WTC11 (cell line): ENCODE data around the gene LTF.

Experiments
- ZNF232 ChIP-seq: sonication (generic); formaldehyde crosslinking; IDR thresholded peaks from 2 replicates; pipeline ENCODE4 v1.8.0; 2022; ENCODE audit warnings: mild to moderate bottlenecking, missing genetic modification reagents
- TF ChIP-seq, protein P1 (sequence below): sonication (generic); formaldehyde crosslinking; IDR thresholded peaks from 2 replicates; pipeline ENCODE4 v1.8.1; 2023; ENCODE audit warnings: mild to moderate bottlenecking, moderate library complexity, missing genetic modification reagents

DNA sequence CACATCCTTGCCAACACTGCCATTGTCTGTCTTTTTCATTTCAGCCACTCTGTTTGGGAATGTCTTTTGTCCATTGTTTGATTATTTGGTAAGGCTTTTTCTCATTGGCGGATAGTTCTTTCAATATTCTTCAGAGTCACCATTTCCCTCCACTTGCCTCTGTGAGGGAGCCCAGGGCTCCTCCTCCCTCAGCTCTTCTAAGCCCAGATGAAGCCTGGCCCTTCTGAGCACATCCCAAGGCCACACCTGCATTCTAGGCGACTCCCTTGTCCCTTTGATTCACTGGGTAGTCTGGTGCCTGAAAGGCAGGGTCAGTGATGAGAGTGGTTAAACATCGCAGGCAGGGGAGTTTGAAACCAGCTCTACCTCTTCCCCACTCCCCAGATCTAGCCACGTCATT lies 12.4 kb upstream of the LTF start:
- no peak for TF ChIP-seq ZNF232 (CRISPR knock-in tag)
- TF ChIP-seq, protein P1, sequence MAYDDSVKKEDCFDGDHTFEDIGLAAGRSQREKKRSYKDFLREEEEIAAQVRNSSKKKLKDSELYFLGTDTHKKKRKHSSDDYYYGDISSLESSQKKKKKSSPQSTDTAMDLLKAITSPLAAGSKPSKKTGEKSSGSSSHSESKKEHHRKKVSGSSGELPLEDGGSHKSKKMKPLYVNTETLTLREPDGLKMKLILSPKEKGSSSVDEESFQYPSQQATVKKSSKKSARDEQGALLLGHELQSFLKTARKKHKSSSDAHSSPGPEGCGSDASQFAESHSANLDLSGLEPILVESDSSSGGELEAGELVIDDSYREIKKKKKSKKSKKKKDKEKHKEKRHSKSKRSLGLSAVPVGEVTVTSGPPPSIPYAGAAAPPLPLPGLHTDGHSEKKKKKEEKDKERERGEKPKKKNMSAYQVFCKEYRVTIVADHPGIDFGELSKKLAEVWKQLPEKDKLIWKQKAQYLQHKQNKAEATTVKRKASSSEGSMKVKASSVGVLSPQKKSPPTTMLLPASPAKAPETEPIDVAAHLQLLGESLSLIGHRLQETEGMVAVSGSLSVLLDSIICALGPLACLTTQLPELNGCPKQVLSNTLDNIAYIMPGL (CRISPR knock-in tag) = no peak
